Ovary (tissue), 9 donors: ENCODE data around the gene ACTL10. TPM values are rescaled to one million over a fixed set of nuclear protein-coding genes. Genes with fewer than 3 reads are reported as not detected.
A peak's percentile ranks its signal among the peaks of the same experiment; 100 is the strongest.

Source experiments
- DNase-seq, 5 donors: peaks; one replicate each; pipeline ENCODE4 v3.0.0-alpha.2; 2019 to 2020
- H3K27ac ChIP-seq, 2 donors: fragments of 200-600 bp; one replicate each; pipeline versions ENCODE4 v1.5.1 to v1.8.0; 2019 to 2022
- H3K27me3 ChIP-seq: fragments of 200-600 bp; one replicate; pipeline ENCODE4 v1.8.0; 2022
- H3K36me3 ChIP-seq: fragments of 200-600 bp; sonication (generic); one replicate; pipeline ENCODE4 v1.5.1; 2019
- H3K4me1 ChIP-seq: one replicate; pipeline ENCODE4 v1.8.1; 2013; ENCODE audit warnings: mild to moderate bottlenecking, moderate library complexity; ENCODE audit not compliant: insufficient read depth
- H3K4me3 ChIP-seq: fragments of 200-600 bp; sonication (generic); one replicate; pipeline ENCODE4 v1.5.1; 2017
- H3K9me3 ChIP-seq, 2 donors: fragments of 200-600 bp in 1 of 2; sonication (generic) in 1 of 2; one replicate each; pipeline versions ENCODE4 v1.5.1 to v1.8.1; 2013 to 2019; ENCODE audit warnings: mild to moderate bottlenecking in 1 of 2, moderate library complexity in 1 of 2
- CTCF ChIP-seq, 3 donors: fragments of 450-650 bp in 2 of 3; fragments of 200-600 bp in 1 of 3; IDR thresholded peaks; one replicate each; pipeline versions ENCODE4 v1.5.1 to v1.8.0; 2016 to 2022; ENCODE audit warnings: antibody characterized with exemption in 3 of 3, mild to moderate bottlenecking in 1 of 3
- EP300 ChIP-seq: sonication (generic); formaldehyde crosslinking; IDR thresholded peaks from one replicate; pipeline ENCODE4 v1.6.1; 2017; ENCODE audit warnings: antibody characterized with exemption
- POLR2A ChIP-seq: fragments of 450-650 bp; IDR thresholded peaks from one replicate; pipeline ENCODE4 v1.6.1; 2017; ENCODE audit warnings: antibody characterized with exemption, mild to moderate bottlenecking, moderate library complexity
- WGBS, 3 donors: extraction: QIAGEN DNeasy Blood & Tissue Kit in 1 of 3; methylation state at CpG; one replicate each; pipeline versions ENCODE4 v1.1.5 to v1.1.7; 2013 to 2017; 5-methylcytosine and 5-hydroxymethylcytosine counted together
- intact Hi-C, 4 donors: fragments of 100-400 bp; cut with DNase I; formaldehyde crosslinking; loops; one replicate each; pipeline versions ENCODE4 v1.11.0 to v1.15.1; 2022 to 2023
- polyA plus RNA-seq, 2 donors: library from polyadenylated mRNA; stranded (reverse); fragments of 200-250 nt in 1 of 2; fragments of 350-450 nt in 1 of 2; fragmentation: Illumina TruSeq in 1 of 2; extraction: RNeasy Lipid Tissue Mini Kit (QIAGEN cat#74804) in 1 of 2; gene quantifications; one replicate each; pipeline ENCODE4 v1.2.3, GENCODE V29; 2013 to 2014
- total RNA-seq, 7 donors: library from RNA; depleted of rRNA in 2 of 7; stranded (reverse); fragments of >200 nt in 2 of 7; fragmentation: NEBNext Ultra II Directional in 3 of 7; extraction: Animal tissue kit (Norgen Biotek cat#: 25700) in 3 of 7; gene quantifications; one replicate each; pipeline versions ENCODE4 v1.1.0 to v1.2.4, GENCODE V29; 2016 to 2023
- donor health status: DM: no; HTN: no; CAD: no; lungs with moderate emphysema.
- donor health status: DM: no; HTN: no; CAD: no.
- donor health status: Bipolar disorder and iron deficiency.
- donor health status: DM: yes; HTN: yes; CAD: no.
- donor health status: DM: no; HTN: no; CAD: no.
- donor health status: DM: yes; HTN: yes; CAD: no.

The ACTL10 gene
- total and polyA plus RNA-seq, 9 donors: 0.59 to 2.4 (median 1.6) TPM; not detected in 1

GRCh38 chr20:33681288-33681687 lies 14.5 kb downstream of the ACTL10 start:
- peaks cover 41% of the 10 kb centered on the region for H3K4me1 ChIP-seq
- intact Hi-C loops: no loop called here
- no peak overlapping the region for H3K4me3 ChIP-seq
- H3K27me3 ChIP-seq: no peaks in the 10 kb centered on the region
- TF ChIP-seq POLR2A (no peak), EP300 (no peak), CTCF (IDR thresholded peaks at IDR 0.05) (no peak)
- H3K27ac ChIP-seq: peak overlapping the region in 1 of 2 donors; percentile 93
- 69 to 84% (median 78%) methylated on average over 5 of the region's 5 CpGs for WGBS, 3 donors
- H3K9me3 ChIP-seq: no peaks in the 10 kb centered on the region
- H3K36me3 ChIP-seq: no peaks in the 10 kb centered on the region
- DNase-seq: no peak

GRCh38 chr20:33681728-33682353 lies 15.1 kb downstream of the ACTL10 start:
- no peak for TF ChIP-seq POLR2A
- no peak for TF ChIP-seq EP300
- TF ChIP-seq CTCF (IDR thresholded peaks at IDR 0.05): no peak
- Histone ChIP-seq H3K27ac (no peak overlapping the region), H3K4me1 (peaks cover 35% of the 10 kb centered on the region), H3K9me3 (no peaks in the 10 kb centered on the region), H3K4me3 (no peak overlapping the region), H3K27me3 (no peaks in the 10 kb centered on the region), H3K36me3 (no peaks in the 10 kb centered on the region)
- 87 to 90% (median 89%) methylated on average over 9 of the region's 9 CpGs for WGBS, 3 donors
- intact Hi-C loops: no loop called here
- DNase-seq: no peak

- no peaks in the 10 kb centered on the region for H3K9me3 ChIP-seq
- WGBS, 3 donors: 35 to 48% (median 46%) methylated on average over 9 to 10 of the region's 10 CpGs
- H3K4me1 ChIP-seq: peaks cover 27% of the 10 kb centered on the region
- intact Hi-C loops: no loop called here
- no peak overlapping the region for H3K4me3 ChIP-seq
- no peaks in the 10 kb centered on the region for H3K27me3 ChIP-seq
- TF ChIP-seq CTCF (IDR thresholded peaks at IDR 0.05) (no peak), EP300 (no peak), POLR2A (no peak)
- no peak overlapping the region for H3K27ac ChIP-seq
- no peaks in the 10 kb centered on the region for H3K36me3 ChIP-seq
- peak in 3 of 5 donors; percentile 40 to 60 (median 50) for DNase-seq
Observed at GRCh38 chr20:33684533-33685327, 18.0 kb downstream of the ACTL10 start.

- Histone ChIP-seq H3K36me3 (no peaks in the 10 kb centered on the region), H3K9me3 (no peaks in the 10 kb centered on the region), H3K4me3 (peak overlapping the region; percentile 21), H3K27me3 (no peaks in the 10 kb centered on the region), H3K27ac (no peak overlapping the region), H3K4me1 (peaks cover 24% of the 10 kb centered on the region)
- no peak for TF ChIP-seq EP300
- TF ChIP-seq POLR2A: no peak
- no peak for TF ChIP-seq CTCF (IDR thresholded peaks at IDR 0.05)
- 2 to 5% (median 3%) methylated on average over 31 to 53 of the region's 53 CpGs for WGBS, 3 donors
- intact Hi-C loops: no loop called here
- DNase-seq: peak in 2 of 5 donors; percentile 46 to 53
Observed at GRCh38 chr20:33685328-33686099, 18.8 kb downstream of the ACTL10 start.
